ENCODE measurements around the gene MIOS. TPM values are rescaled to one million over a fixed set of nuclear protein-coding genes. Genes with fewer than 3 reads are reported as not detected.

Gene MIOS
- total and polyA plus RNA-seq, 9 of the 15 experiments (the other 6 are each of a cell fraction or from before 2014, with no cell fraction given), result 7.8 to 47.8 (median 30.6) TPM

GRCh38 chr7:7565746-7566650, 686 bp upstream of the MIOS start (continued):
- TF ChIP-seq NR2C2 (CRISPR knock-in tag; IDR thresholded peaks at IDR 0.05) (no peak), NR2C2 (tag; IDR thresholded peaks at IDR 0.05) (no peak), HIVEP1 (CRISPR knock-in tag; IDR thresholded peaks at IDR 0.05) (no peak), FOXO4 (CRISPR knock-in tag; IDR thresholded peaks at IDR 0.05) (no peak), NFE2 (IDR thresholded peaks at IDR 0.05; ENCODE audit: low read depth) (no peak), GATAD2B (IDR thresholded peaks at IDR 0.05; ENCODE audit: borderline replicate concordance) (no peak), ELF4 (CRISPR knock-in tag; IDR thresholded peaks at IDR 0.05) (0 out of 2 replicates have a peak, but pooled peaks have one; percentile 38), PBX2 (CRISPR knock-in tag; IDR thresholded peaks at IDR 0.05; ENCODE audit: low read depth) (no peak), PBX2 (tag; conservative IDR thresholded peaks at IDR 0.05; ENCODE audit: low read depth) (0 out of 2 replicates have a peak, but pooled peaks have one; percentile 31), PML (IDR thresholded peaks at IDR 0.05; ENCODE audit: low read length) (no peak)
- TF ChIP-seq, protein P1, sequence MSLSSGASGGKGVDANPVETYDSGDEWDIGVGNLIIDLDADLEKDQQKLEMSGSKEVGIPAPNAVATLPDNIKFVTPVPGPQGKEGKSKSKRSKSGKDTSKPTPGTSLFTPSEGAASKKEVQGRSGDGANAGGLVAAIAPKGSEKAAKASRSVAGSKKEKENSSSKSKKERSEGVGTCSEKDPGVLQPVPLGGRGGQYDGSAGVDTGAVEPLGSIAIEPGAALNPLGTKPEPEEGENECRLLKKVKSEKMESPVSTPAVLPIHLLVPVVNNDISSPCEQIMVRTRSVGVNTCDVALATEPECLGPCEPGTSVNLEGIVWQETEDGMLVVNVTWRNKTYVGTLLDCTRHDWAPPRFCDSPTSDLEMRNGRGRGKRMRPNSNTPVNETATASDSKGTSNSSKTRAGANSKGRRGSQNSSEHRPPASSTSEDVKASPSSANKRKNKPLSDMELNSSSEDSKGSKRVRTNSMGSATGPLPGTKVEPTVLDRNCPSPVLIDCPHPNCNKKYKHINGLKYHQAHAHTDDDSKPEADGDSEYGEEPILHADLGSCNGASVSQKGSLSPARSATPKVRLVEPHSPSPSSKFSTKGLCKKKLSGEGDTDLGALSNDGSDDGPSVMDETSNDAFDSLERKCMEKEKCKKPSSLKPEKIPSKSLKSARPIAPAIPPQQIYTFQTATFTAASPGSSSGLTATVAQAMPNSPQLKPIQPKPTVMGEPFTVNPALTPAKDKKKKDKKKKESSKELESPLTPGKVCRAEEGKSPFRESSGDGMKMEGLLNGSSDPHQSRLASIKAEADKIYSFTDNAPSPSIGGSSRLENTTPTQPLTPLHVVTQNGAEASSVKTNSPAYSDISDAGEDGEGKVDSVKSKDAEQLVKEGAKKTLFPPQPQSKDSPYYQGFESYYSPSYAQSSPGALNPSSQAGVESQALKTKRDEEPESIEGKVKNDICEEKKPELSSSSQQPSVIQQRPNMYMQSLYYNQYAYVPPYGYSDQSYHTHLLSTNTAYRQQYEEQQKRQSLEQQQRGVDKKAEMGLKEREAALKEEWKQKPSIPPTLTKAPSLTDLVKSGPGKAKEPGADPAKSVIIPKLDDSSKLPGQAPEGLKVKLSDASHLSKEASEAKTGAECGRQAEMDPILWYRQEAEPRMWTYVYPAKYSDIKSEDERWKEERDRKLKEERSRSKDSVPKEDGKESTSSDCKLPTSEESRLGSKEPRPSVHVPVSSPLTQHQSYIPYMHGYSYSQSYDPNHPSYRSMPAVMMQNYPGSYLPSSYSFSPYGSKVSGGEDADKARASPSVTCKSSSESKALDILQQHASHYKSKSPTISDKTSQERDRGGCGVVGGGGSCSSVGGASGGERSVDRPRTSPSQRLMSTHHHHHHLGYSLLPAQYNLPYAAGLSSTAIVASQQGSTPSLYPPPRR (CRISPR knock-in tag; IDR thresholded peaks at IDR 0.05; ENCODE audit: borderline replicate concordance), result no peak
- TF ChIP-seq, protein P2, sequence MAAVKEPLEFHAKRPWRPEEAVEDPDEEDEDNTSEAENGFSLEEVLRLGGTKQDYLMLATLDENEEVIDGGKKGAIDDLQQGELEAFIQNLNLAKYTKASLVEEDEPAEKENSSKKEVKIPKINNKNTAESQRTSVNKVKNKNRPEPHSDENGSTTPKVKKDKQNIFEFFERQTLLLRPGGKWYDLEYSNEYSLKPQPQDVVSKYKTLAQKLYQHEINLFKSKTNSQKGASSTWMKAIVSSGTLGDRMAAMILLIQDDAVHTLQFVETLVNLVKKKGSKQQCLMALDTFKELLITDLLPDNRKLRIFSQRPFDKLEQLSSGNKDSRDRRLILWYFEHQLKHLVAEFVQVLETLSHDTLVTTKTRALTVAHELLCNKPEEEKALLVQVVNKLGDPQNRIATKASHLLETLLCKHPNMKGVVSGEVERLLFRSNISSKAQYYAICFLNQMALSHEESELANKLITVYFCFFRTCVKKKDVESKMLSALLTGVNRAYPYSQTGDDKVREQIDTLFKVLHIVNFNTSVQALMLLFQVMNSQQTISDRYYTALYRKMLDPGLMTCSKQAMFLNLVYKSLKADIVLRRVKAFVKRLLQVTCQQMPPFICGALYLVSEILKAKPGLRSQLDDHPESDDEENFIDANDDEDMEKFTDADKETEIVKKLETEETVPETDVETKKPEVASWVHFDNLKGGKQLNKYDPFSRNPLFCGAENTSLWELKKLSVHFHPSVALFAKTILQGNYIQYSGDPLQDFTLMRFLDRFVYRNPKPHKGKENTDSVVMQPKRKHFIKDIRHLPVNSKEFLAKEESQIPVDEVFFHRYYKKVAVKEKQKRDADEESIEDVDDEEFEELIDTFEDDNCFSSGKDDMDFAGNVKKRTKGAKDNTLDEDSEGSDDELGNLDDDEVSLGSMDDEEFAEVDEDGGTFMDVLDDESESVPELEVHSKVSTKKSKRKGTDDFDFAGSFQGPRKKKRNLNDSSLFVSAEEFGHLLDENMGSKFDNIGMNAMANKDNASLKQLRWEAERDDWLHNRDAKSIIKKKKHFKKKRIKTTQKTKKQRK (IDR thresholded peaks at IDR 0.05; ENCODE audit: borderline replicate concordance, low read depth, low read length), result no peak
- TF ChIP-seq, protein P3, sequence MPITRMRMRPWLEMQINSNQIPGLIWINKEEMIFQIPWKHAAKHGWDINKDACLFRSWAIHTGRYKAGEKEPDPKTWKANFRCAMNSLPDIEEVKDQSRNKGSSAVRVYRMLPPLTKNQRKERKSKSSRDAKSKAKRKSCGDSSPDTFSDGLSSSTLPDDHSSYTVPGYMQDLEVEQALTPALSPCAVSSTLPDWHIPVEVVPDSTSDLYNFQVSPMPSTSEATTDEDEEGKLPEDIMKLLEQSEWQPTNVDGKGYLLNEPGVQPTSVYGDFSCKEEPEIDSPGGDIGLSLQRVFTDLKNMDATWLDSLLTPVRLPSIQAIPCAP (CRISPR knock-in tag; IDR thresholded peaks at IDR 0.05; ENCODE audit: borderline replicate concordance), result no peak

All from K562 (cell line).